NCI-H345 treated with DMSO at 0.1 percent for 48 hours (cell line): Measurements from ENCODE around the gene ZMIZ1.

Experiments
- DNase-seq: peaks from one replicate; lab custom pipeline; 2025; ENCODE audit not compliant: unreplicated experiment; lab: John Stamatoyannopoulos, UW

The ZMIZ1 gene

GRCh38 chr10:79116801-79117723 is 48.3 kb downstream of the ZMIZ1 start:
- DNase-seq, result no peak

GRCh38 chr10:79118286-79119202 is 49.8 kb downstream of the ZMIZ1 start:
- no peak for DNase-seq

- DNase-seq, result no peak
Measured at GRCh38 chr10:79119306-79119705, 50.5 kb downstream of the ZMIZ1 start.

- no peak for DNase-seq
Measured at GRCh38 chr10:79123547-79123963, 54.8 kb downstream of the ZMIZ1 start.

- DNase-seq, result no peak
Measured at GRCh38 chr10:79124066-79124465, 55.3 kb downstream of the ZMIZ1 start.

GRCh38 chr10:79125092-79125491 is 56.3 kb downstream of the ZMIZ1 start:
- DNase-seq, result no peak

- DNase-seq, result no peak
Measured at GRCh38 chr10:79126351-79127080, 57.8 kb downstream of the ZMIZ1 start.

- DNase-seq, result no peak
Measured at GRCh38 chr10:79127151-79127961, 58.6 kb downstream of the ZMIZ1 start.

- DNase-seq, result no peak
Measured at GRCh38 chr10:79128241-79128922, 59.6 kb downstream of the ZMIZ1 start.

GRCh38 chr10:79128923-79129305 is 60.1 kb downstream of the ZMIZ1 start:
- DNase-seq, result no peak

GRCh38 chr10:79129361-79129997 is 60.7 kb downstream of the ZMIZ1 start:
- no peak for DNase-seq

GRCh38 chr10:79130255-79130654 is 61.5 kb downstream of the ZMIZ1 start:
- DNase-seq, result no peak

GRCh38 chr10:79130846-79131245 is 62.1 kb downstream of the ZMIZ1 start:
- DNase-seq, result no peak

- DNase-seq, result no peak
Measured at GRCh38 chr10:79131836-79132631, 63.3 kb downstream of the ZMIZ1 start.

- DNase-seq, result no peak
Measured at GRCh38 chr10:79132681-79133381, 64.1 kb downstream of the ZMIZ1 start.

- no peak for DNase-seq
Measured at GRCh38 chr10:79133416-79133815, 64.7 kb downstream of the ZMIZ1 start.

- no peak for DNase-seq
Measured at GRCh38 chr10:79135790-79136189, 67.0 kb downstream of the ZMIZ1 start.
